OCI-LY3 (cell line): ENCODE results near the gene C13orf42.

Experiments used
- H2AFZ ChIP-seq: fragments of 200-600, 300-600 bp; shearing (Covaris generic); 2 replicates; pipeline ENCODE4 v1.6.0; 2014; ENCODE audit warnings: antibody characterized with exemption, low read depth, low read length
- H3K27ac ChIP-seq: fragments of 200-600, 300-600 bp; sonication (generic); 2 replicates; pipeline ENCODE4 v1.5.1; 2014; ENCODE audit warnings: mild to moderate bottlenecking, low read length, moderate library complexity, mixed read lengths
- H3K27me3 ChIP-seq: fragments of 200-600, 300-600 bp; sonication (generic); 2 replicates; pipeline ENCODE4 v1.6.1; 2014; ENCODE audit warnings: low read depth, low read length, mixed read lengths
- H3K36me3 ChIP-seq: fragments of 200-600, 300-600 bp; sonication (generic); replicated peaks from 2 replicates; pipeline ENCODE3; 2014; ENCODE audit warnings: low read depth, low read length, mixed read lengths
- H3K4me1 ChIP-seq: fragments of 300-600, 200-600 bp; sonication (generic); 2 replicates; pipeline ENCODE4 v1.6.1; 2014; ENCODE audit warnings: low read length, mixed read lengths
- H3K4me2 ChIP-seq: fragments of 200-600, 300-600 bp; sonication (generic); 2 replicates; pipeline ENCODE4 v1.6.1; 2014; ENCODE audit warnings: low read length, mixed read lengths
- H3K4me3 ChIP-seq: fragments of 300-600, 200-600 bp; sonication (generic); 2 replicates; pipeline ENCODE4 v1.5.1; 2014; ENCODE audit warnings: antibody characterized with exemption, mild to moderate bottlenecking, low read length, moderate library complexity
- H3K79me2 ChIP-seq: fragments of 300-600, 200-600 bp; shearing (Covaris generic); 2 replicates; pipeline ENCODE4 v1.6.1; 2014; ENCODE audit warnings: mild to moderate bottlenecking, low read length, mixed read lengths
- H3K9ac ChIP-seq: fragments of 300-600, 200-600 bp; shearing (Covaris generic); 2 replicates; pipeline ENCODE4 v1.6.0; 2014; ENCODE audit warnings: mild to moderate bottlenecking, low read length, moderate library complexity
- H3K9me3 ChIP-seq: fragments of 200-600, 300-600 bp; shearing (Covaris generic); 2 replicates; pipeline ENCODE4 v1.6.1; 2014; ENCODE audit warnings: low read length, mixed read lengths; ENCODE audit not compliant: insufficient read depth
- H4K20me1 ChIP-seq: fragments of 200-600, 300-600 bp; sonication (generic); 2 replicates; pipeline ENCODE4 v1.6.1; 2016; ENCODE audit warnings: low read length, mixed read lengths; ENCODE audit not compliant: insufficient read depth
- CTCF ChIP-seq: fragments of 200-600, 300-600 bp; sonication (generic); IDR thresholded peaks from 2 replicates; pipeline ENCODE4 v1.5.1; 2014; ENCODE audit warnings: antibody characterized with exemption, low read length, low read depth
- EZH2phosphoT487 ChIP-seq: fragments of 200-600 bp; shearing (Covaris generic); IDR thresholded peaks from 2 replicates; pipeline ENCODE4 v1.6.1; 2018; ENCODE audit warnings: antibody characterized with exemption, mixed run types, low read depth

C13orf42 gene

DNA sequence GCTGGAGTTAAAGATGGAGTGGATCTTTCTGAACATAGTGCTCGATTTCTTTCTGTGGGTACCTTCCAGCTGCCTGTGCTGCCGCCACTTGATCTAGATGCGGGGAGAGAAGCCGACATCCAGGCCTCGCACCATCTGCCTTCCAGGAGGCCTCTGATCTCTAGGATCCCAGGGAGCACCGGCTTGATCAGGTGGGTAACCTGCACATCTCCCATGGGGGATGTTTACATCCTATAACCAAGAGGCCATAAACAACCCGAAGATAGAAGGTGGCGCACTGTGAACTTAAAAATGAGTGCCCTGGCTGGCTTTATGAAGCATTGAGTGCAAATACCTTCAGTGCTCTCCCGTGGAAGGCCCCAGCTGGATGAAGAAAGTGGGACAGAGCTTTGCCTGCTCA lies at the start of gene C13orf42:
Gene C13orf42, minus strand, starts transcription at position 101 of the 400 bp plus-strand sequence. Its CDS starts 65 bp downstream, at position 36.
- Histone ChIP-seq H3K36me3 (no peaks in the 10 kb centered on the region), H3K27ac (no peak within 1 kb of the TSS), H2AFZ (no peak within 1 kb of the TSS), H3K4me2 (no peak within 1 kb of the TSS), H3K4me1 (no peaks in the 10 kb centered on the region), H3K9ac (no peak within 1 kb of the TSS), H4K20me1 (no peaks in the 10 kb centered on the region), H3K27me3 (peaks cover 36% of the 10 kb centered on the region), H3K4me3 (no peak within 1 kb of the TSS), H3K79me2 (no peaks in the 10 kb centered on the region), H3K9me3 (no peaks in the 10 kb centered on the region)
- TF ChIP-seq CTCF: no peak
- no peak for TF ChIP-seq EZH2phosphoT487

GRCh38 chr13:51158880-51159518 lies 47.9 kb upstream of the C13orf42 start:
- no peak overlapping the region for H3K4me2 ChIP-seq
- H3K9me3 ChIP-seq: no peaks in the 10 kb centered on the region

DNA sequence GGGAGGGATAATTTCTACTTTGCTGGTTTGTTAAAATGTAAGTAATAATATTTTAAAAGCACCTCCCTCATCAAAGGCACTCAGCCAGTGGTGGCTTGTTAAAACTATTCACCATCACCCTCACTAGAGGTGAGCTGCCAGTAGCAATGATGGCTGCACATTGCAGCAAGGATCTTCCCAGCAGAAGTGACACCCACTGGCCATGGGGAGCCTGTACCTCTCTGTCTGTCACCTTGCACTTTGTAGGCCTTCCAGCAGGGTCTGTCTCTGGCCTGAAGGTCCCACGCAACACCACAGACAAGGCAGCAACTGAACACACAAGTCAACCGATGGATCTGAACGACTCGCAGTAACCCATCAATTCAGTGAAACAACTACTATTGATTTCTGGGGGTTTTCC lies 47.3 kb upstream of the C13orf42 start:
- Histone ChIP-seq H3K9ac (no peak overlapping the region), H3K4me1 (no peaks in the 10 kb centered on the region), H4K20me1 (no peaks in the 10 kb centered on the region), H3K27ac (no peak overlapping the region), H2AFZ (no peak overlapping the region), H3K4me2 (no peak overlapping the region), H3K4me3 (no peak overlapping the region), H3K9me3 (no peaks in the 10 kb centered on the region), H3K79me2 (no peaks in the 10 kb centered on the region), H3K27me3 (no peaks in the 10 kb centered on the region), H3K36me3 (no peaks in the 10 kb centered on the region)
- TF ChIP-seq EZH2phosphoT487 (no peak), CTCF (no peak)

More at GRCh38 chr13:51158880-51159518, 47.9 kb upstream of the C13orf42 start:
- Histone ChIP-seq H3K36me3 (no peaks in the 10 kb centered on the region), H3K79me2 (no peaks in the 10 kb centered on the region), H4K20me1 (no peaks in the 10 kb centered on the region), H3K27me3 (0 out of 2 replicates have a peak, but pooled peaks cover under 1% of the 10 kb centered on the region), H3K9ac (no peak overlapping the region), H3K4me1 (no peaks in the 10 kb centered on the region), H2AFZ (no peak overlapping the region), H3K4me3 (no peak overlapping the region), H3K27ac (no peak overlapping the region)
- no peak for TF ChIP-seq EZH2phosphoT487
- TF ChIP-seq CTCF: no peak

GRCh38 chr13:51156648-51157047 lies 45.6 kb upstream of the C13orf42 start:
- TF ChIP-seq CTCF: no peak
- TF ChIP-seq EZH2phosphoT487: no peak
- Histone ChIP-seq H3K36me3 (no peaks in the 10 kb centered on the region), H3K79me2 (no peaks in the 10 kb centered on the region), H3K4me1 (no peaks in the 10 kb centered on the region), H3K27me3 (peaks cover 15% of the 10 kb centered on the region), H3K27ac (no peak overlapping the region), H2AFZ (no peak overlapping the region), H3K9ac (no peak overlapping the region), H3K9me3 (no peaks in the 10 kb centered on the region), H3K4me3 (no peak overlapping the region), H3K4me2 (no peak overlapping the region), H4K20me1 (no peaks in the 10 kb centered on the region)
